Measurements from ENCODE around the gene ACTR10.
"Not testable (repeated sequence)": the region's sequence is repeated elsewhere in the genome, so short reads cannot be mapped to it uniquely, and the experiment has no call there.

The ACTR10 gene

DNA sequence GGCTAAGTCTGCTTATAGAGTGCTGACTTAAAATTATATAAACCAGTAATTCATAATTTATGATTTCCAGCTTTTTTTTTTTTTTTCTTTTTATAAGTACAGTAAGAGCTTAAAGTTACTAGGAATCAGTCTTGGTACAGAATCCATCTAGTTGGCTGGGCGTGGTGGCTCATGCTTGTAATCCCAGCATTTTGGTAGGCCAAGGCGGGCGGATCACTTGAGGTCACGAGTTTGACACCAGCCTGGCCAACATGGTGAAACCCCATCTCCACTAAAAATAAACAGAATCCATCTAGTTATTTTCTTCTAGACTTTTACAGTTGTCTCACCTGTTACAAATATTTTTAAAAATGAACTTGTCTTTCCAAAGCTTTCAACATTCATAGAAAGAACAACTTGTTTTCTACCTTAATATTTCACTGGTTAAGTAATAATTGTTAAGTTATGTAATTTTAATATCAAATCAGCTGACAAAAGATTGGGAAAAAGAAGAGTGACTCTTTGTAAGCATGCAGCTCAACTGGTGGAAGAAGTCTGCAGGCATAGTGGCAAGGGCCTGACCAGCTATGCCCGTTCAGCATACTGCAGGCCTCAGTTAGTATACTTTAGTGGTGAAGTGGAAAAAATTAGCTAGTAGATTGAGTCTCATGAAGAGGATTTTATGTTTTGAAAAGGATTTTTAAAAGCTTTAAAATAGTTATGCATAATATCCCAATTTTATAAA, 27.3 kb downstream of the ACTR10 start:
- DNase-seq = no peak

DNA sequence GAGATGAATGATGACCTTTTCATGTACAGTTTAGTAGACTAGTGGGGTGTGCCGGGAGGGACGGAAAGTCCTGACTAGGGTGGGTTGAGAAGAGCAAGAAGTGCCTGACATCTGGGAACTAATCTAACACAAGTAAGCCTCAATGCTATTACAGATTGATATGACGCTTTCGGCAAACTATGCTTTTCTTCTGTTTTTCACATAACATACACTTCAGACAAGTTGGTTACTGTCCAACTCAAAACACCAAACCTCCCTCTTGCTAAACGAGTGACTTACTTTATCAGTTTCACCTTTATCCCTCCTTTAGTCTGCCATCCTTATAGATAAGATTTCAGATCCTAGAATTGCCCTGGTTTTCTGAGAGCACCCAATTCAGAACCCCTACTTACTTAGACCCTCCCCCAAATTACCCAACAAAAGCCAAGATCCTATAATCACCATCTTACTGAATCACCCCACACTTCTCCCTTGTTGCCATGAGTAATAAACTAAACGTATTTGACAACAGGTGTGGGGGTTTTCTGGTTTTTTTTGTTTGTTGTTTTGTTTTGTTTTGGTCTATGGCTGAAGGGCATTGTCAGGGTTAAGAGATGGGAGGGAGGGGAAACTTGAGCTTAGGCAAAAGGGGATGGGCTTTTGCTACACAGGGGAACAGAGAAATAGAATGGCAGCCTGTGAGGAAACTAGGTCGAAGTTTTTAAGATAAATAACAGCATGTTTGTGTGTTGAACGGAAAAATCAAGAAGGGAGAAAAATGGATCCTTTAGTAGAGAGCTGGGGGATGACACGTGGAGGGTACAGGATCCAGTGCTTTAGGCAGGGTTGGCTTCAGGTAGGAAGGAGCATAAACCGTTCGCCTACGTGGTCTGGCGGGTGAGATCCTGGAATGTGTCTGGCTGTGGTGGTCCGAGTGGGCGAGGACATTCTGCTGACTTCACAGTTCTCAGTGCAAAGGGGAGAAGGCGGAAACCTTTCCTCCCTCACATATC, 38.6 kb downstream of the ACTR10 start:
- no peak for DNase-seq

DNA sequence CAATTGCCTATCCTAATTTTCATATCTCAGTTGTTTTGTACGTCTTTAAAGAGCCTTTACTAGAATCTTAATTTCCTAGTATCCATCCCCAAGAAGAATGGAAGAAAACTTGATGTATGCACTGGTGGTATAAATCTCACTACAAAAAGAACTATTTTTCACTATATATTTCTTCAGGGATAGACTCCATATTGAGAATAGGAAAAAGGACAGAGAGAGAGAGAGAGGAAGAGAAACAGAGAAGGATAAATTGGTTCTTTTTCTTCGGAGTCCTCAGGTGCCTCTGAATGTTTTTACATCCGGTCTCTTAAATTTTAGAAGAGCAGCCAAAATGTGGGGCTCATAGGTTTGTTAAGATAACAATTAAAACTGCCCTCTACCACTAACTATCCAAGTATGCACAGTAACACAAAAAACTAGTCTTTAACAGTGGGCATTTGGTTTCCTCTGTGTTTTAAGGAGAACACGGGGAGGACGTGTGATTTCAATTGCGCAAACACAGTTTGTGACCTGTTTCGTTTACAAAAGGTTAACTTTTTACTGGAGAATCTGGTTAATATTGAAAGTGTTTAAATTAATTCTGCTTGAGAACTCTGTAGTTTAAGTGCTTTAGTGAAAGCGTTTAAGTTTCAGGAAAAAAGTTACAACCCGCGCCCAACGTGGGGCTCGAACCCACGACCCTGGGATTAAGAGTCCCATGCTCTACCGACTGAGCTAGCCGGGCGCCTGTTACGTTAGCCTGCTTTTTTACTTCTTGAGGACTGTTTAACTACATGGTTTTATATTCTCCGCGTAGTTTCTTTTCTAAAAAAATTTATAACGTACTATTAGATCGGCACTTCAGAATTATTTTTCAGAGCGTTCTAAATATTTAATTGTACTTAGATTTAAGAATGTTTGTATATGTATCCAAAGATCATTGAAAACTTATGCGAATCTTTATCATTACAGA, 39.6 kb downstream of the ACTR10 start:
- DNase-seq = peak; percentile 42 to 65

DNA sequence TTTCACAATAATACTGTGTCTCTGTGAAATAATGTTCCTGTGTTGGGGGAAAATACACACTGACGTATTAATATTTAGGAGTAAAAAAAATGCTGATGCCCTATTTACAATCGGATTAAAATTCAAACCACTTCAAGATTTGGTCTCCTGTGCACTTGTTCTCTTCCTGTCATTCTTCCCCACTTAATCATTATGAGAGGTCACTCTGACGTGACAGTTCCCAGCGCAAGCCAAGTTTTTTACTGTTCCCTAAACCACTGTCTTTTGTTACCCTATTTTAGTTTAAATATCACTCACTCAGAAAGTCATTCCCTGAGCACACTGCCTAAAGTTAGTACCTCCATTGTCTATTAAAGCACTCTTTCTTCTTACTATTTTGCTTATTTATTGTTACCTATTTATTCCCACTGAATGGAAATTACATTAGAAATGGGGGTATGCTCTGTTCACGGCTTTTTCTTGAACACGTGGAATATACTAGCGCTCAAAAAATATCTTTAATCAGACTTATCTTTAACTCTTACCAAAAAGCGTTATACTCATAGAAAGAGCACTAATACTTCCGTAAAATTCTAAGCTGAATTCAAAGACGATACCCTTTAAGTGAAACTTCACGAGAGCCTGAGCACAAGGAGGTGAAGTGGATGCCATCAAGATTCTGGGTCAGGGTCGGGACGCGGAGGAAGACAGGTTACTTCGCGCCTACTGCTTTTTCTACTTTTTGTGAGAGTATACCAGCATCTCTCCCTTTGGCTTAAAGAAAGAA, 44.0 kb downstream of the ACTR10 start:
- DNase-seq = no peak

DNA sequence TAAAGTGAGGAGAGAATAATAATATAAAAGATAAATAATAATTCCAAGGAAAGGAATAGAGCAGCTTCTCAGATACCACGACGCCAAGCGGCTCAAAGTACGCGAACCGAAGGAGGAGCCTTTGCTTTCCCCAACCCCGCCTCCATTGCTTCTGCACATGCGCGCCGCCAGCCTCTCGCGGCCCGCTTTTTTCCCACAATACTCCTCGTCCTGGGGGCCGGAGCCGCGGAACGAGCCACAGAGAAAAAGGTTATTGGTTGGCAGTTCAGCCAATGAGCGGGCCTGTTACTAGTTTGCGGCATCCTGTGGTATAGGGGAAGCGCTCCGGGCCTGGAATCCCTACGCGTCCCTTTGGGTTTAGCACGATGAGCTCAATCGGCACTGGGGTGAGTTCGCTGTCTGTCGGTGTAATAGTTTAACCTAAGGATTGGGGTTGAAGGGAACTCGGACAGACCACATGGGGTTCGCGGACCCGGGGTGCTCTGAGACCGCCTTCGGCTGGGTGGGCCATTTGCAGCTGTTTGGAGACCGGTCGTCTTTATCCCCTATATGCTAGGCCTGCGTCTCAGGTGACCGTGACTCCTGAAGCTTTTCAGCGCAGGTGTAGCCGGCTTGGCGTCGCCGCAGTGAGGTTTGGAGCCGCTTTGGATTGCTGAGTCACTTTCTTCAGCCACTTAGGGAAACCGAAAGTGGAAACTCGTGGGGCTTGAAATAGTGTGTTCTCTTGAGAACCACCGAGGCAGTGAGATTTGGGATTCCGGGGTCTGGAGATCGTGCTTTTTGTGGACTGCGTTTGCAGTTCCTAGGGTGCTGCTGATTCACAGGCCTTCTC, 44.8 kb downstream of the ACTR10 start, which contains the start of gene PSMA3:
Gene PSMA3, plus strand, starts transcription at position 288 of the 832 bp plus-strand sequence. Its CDS starts 78 bp downstream, at position 366.
- DNase-seq = peak; percentile 96 to 97

DNA sequence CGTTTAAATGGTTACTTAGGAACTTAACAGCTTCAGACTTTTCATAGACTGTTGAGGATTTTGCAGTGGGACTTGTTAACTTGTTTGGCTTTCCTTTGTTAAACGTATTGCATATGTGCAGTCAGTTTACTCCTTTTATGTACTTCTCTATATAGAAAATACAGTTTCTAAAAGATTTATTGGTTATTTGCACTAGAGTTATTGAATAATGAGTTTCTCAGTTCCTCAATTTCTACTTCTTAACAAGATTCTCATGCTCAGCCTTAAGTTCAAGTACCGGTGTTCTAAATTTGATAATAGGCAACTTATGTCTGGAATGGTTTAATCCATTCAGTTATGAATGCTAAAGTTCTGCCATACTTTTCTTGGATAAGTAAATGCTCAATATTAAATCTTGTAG, 45.6 kb downstream of the ACTR10 start:
- no peak for DNase-seq

DNA sequence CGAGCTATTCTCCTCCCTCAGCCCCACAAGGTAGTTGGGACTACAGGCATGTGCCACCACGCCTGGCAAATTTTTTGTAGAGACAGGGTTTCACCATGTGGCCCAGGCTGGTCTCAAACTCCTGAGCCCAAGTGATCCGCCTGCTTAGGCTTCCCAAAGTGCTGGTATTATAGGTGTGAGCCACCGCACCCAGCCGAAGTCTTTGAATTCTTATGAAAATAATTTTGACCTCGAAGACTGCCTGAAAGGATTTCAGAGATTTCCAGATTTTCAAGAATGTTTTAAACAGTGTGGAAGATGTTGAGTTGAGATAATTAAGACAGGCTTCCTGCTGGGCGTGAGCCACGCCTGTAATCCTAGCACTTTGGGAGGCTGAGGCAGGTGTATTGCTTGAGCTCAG, 49.7 kb downstream of the ACTR10 start:
- no peak for DNase-seq

DNA sequence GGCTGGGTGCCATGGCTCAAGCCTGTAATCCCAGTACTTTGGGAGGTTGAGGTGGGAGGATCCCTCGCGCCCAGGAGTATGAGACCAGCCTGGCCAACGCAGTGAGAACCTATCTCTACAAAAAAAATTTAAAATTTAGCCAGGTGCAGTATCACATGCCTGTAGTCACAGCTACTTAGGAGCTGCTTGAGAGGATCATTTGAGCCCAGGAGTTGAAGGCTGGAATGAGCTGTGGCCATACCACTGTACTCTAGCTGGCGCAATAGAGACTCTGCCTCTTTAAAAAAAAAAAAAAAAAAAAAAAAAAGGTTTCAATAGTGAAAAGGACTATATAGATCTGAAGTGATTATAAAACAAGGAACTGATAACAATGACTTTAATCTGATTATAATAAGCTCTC, 58.2 kb downstream of the ACTR10 start:
- DNase-seq = no peak

DNA sequence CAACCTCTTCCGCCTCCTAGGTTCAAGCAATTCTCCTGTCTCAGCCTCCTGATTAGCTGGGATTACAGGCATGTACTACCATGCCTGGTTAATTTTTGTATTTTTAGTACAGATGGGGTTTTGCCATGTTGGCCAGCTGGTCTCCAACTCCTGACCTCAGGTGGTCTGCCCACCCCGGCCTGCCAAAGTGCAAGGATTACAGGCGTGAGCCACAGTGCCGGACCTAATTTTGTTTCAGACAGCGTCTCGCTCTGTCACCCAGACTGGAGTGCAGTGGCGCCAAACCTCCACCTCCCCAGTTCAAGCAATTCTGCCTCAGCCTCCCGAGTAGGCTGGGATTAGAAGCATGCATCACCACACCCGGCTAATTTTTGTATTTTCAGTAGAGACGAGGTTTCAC, 62.1 kb downstream of the ACTR10 start:
- DNase-seq = not testable (repeated sequence)

DNA sequence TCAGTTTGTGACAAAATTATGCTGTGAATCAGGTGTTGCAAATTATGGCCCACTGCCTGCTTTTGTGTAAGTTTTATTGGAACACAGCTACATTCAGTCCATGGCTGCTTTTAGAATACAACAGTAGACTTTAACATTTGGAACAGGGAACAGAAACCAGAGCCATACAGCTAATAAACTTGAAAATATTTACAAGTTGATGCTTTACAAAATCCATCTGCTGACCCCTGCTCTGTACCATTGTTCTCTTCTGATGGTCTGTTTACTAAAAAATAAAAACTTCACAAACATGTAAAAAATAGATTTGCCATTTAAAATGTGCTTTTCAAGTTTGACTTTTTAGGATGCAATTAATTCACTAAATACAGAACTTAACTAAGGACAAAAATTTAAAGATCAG, 65.5 kb downstream of the ACTR10 start:
- no peak for DNase-seq

DNA sequence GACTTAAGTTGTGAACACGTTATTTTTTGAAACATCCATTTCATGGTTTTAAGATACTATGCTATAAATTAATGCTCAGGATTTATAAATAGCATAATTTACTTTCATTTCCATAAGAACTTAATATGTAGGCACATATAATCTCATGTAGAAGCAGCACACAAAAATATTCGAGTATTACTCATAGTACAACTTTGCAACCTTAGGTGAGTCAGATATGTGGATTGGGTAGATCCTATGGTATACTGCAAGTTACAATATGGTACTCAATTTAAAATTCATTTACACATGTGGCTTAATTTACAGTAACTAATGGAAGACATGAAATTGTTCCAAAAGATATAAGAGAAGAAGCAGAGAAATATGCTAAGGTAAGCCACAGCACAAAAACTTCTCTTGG, 70.7 kb downstream of the ACTR10 start:
- no peak for DNase-seq

DNA sequence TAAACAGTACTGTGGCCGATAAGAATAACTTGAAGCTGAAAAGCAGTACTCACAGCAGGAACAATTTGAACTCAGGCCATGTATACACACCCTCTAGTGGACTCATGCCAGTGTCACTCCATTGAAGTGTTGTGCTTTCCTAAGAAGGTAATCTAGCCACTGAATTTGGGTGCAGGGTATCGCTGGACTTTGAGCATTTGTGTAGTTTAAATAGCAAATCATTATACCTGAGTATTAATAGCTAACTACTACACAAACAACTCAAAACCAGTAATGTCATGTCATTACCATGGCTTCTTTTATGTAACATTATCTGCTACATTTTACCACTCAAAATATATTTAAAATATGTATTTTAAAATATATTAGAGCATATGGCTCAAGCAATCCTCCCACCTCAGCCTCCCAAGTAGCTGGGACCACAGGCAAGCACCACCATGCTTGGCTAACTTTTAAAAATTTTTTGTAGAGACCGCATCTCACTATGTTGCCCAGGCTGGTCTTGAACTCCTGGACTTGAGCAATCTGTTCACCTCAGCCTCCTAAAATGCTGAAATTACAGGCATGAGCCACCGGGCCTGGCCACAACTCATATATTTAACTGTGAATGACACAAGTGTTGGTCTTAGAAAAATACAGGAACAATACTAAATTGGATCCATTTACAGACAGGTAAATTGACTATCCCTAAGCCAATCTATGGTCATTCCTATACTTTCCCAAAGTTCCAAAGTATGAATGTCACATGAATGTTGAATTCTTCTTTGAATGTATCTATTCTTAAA, 72.8 kb downstream of the ACTR10 start:
- no peak for DNase-seq

DNA sequence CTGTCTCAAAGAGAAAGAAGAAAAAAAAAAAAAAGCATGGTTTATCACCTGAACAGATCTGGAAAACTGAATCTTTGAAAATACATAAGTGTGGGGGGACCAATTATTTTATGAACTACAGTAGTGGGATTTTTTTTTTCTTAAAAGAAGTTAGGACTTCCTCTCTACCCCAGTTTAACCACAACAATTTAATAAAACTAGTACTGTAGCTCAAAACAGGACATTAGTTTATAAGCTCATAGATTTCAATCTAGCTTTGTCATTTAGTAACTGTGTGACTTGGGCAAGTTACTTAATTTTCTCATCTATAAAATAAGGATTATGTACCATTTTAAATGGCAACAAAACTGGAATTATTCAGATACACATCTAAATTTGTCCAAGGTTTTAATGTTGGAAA, 74.9 kb downstream of the ACTR10 start:
- no peak for DNase-seq

DNA sequence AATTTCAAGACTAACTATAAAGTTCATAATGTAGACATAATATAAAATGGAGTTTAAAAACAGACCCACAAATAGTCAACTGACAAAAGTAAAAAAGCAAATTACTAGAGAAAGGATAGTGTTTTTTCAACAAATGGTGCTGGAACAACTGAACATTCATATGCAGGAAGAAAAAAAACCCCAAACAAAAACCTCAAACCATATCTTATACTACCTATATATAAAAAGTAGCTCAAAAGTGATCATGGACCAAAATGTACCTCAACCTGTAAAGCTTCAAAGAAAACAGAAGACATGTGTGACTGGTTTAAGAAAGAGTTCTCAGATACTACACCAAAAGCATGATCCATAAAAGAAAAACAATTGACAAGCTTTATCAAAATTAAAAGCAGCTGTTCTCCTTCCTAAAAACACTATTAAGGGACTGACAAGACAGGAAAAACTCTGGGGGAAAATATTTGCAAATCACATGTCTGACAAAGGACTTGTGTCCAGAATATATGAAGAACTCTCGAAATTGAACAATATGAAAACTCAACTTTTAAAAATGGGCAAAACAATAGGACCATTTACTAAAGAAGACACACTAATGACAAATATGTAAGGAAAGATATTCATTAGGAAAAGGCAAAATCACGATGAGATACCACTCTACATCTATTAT, 75.7 kb downstream of the ACTR10 start:
- DNase-seq = no peak

DNA sequence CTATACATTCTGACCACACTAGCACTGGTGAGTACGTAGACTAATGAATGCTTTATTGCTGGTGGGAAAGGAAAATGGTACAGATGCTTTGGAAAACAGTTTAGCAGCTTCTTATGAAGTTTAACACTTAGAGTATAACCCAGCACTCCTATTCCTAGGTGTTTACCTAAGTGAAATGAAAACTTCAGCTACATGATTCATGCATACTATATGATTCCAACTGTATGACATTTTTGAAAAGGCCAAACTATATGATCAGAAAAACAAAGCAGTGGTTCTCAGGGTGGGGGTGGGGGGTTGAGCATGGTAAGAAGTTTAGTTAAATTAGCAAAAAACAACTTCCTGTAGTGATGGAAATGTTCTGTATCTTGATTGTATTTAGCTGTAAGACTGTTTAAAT, 76.3 kb downstream of the ACTR10 start:
- DNase-seq = no peak

DNA sequence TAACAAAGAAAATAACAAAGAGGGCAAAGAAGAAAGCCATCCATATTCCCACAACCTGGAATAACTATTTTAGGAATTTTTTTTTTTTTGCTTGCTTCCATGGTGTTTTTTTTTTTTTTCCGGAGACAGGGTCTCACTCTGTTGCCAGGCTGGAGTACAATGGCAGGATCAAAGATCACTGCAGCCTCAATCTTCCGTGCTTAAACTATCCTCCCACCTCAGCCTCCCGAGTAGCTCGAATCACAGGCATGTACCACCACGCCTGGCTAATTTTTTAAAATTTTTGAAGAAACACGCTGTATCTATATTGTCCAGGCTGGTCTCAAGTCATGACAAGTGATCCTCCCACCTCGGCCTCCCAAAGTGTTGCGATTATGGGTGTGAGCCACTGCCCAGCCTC, 78.2 kb downstream of the ACTR10 start:
- DNase-seq = no peak

DNA sequence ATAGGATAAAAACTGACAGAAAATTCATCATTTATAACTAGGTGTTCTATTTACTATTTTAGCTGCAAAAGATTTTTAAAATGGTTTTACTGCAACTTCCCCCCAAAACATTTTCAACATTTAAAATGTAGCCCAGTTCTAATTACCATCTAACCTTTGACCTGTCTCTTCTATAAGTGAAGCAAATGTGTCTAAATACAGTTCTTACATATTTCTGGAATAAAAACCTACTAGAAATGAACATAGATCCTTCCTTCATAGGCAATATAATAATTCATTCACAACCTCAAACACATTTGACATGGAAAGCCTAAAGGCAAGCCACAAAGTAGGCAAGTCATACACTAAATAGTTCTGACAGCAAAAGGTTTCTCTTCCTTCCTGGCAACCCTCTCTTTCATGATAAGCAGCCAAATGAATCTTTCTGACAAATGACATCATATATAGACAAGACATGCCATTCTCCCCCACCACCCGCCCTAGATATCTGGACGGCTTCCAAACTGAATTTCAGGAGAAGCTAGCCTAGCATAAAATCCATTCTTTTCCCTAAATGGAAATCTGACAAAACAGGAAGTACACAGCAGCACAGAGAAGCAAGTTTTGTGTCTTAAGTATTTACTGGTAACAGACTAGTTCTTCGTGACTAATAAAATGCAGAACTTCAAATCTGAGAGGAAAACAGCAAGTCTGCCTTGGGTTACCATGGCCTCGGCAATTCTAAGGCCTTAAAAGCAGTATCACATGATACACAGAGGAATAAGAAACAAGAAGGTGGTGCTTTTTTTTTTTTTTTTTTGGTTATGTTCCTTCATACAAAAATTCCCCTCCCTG, 81.2 kb downstream of the ACTR10 start:
- DNase-seq = no peak

DNA sequence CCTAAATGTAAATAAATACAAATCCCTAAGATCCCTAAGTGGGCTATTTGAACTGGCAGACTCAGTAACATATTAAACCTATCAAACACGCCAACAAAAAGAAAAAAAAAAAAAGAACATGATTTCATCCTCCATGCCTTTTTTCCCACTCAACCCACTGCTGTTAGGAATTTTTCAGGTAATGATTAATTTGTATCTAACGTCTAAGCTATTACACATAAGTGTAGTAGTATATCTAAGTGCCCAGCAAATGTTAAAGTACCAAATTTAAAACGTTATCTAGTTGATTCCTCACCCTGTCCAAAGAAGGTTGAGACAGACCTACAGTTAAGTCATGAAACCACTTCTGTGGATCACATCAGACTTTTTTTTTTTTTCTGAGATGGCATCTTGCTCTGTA, 82.0 kb downstream of the ACTR10 start:
- no peak for DNase-seq
